AG20443 (cell line): ENCODE measurements around the gene LRCH1.

Source experiments
- DNase-seq: peaks from one replicate; pipeline ENCODE4 v3.0.0; 2012; ENCODE audit warnings: low spot score, mixed read lengths

The LRCH1 gene

GRCh38 chr13:46801858-46802257 is 248.9 kb downstream of the LRCH1 start:
- no peak for DNase-seq
